Type B pancreatic cell (in vitro differentiated cells): ENCODE measurements around the gene SERPINE2. TPM values are rescaled to one million over a fixed set of nuclear protein-coding genes. Genes with fewer than 3 reads are reported as not detected.

ENCODE experiments used
- DNase-seq: peaks from one replicate; pipeline ENCODE4 v3.0.0; 2021; ENCODE audit warnings: mixed read lengths; ENCODE audit not compliant: unreplicated experiment; ENCODE audit errors: extremely low spot score
- H3K27ac Mint-ChIP-seq: 2 replicates; pipeline ENCODE4 v1.8.0; 2021; ENCODE audit warnings: mild to moderate bottlenecking, mixed read lengths
- H3K27me3 Mint-ChIP-seq: 2 replicates; pipeline ENCODE4 v1.8.0; 2021; ENCODE audit warnings: mixed read lengths
- H3K36me3 Mint-ChIP-seq: 2 replicates; pipeline ENCODE4 v1.8.0; 2021; ENCODE audit warnings: mixed read lengths
- H3K4me1 Mint-ChIP-seq: one replicate; pipeline ENCODE4 v1.8.0; 2021; ENCODE audit warnings: mixed read lengths; ENCODE audit not compliant: unreplicated experiment
- H3K4me3 Mint-ChIP-seq: 2 replicates; pipeline ENCODE4 v1.8.0; 2021; ENCODE audit warnings: mild to moderate bottlenecking, mixed read lengths
- H3K9me3 Mint-ChIP-seq: 2 replicates; pipeline ENCODE4 v1.8.0; 2021; ENCODE audit warnings: mixed read lengths
- CTCF ChIP-seq: fragments of 200-600 bp; sonication (generic); conservative IDR thresholded peaks from 2 replicates; pipeline ENCODE4 v1.5.0; 2021; ENCODE audit warnings: antibody characterized with exemption, mild to moderate bottlenecking
- total RNA-seq: library from RNA; stranded (reverse); gene quantifications from 2 replicates; pipeline ENCODE4 v1.2.1, GENCODE V29; 2021; ENCODE audit warnings: low replicate concordance

SERPINE2 gene
- total RNA-seq, 1 donor from 2014 or later, result 37.4 TPM

GRCh38 chr2:224059178-224059577 lies 20.1 kb upstream of the SERPINE2 start:
- Mint-ChIP-seq H3K36me3 (no peaks in the 10 kb centered on the region), H3K27me3 (peaks cover 14% of the 10 kb centered on the region), H3K4me1 (no peaks in the 10 kb centered on the region), H3K9me3 (peaks cover 9% of the 10 kb centered on the region), H3K4me3 (no peak overlapping the region), H3K27ac (no peak overlapping the region)
- DNase-seq, result no peak
- no peak for TF ChIP-seq CTCF

DNA sequence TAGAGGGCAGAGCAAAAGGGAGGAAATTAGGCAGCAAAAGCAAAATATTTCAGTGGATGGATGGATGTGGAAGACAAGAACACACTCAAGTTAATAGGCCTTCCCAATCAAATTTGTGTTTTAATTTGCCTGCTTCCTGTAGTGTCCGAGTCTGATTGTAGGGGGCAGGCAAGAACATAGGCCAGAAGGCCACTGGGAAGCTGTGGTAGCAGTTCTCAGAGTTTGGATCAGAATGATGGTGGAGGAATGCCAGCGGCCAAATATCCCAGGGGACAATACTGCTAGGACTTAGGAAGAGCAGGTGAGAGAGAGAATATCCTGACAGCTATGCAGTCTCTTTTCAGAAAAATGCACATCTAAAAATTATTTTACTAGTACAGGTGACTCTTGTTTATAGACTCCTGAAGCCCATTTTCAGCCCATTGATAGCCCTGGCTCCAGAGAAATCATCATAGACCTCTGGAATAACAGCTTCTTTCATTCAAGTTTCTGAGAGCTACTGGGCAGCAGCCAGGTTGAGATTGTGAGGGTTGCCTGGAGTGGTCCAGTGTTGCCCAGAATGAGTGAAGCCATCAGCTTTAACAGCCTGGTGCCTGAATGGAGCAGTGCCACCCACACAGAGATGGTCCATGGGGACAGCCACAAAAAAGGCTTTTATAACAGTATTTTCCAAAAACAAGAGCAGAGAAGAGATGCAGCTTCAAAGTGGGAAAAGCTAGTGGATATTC lies 19.1 kb upstream of the SERPINE2 start:
- H3K27ac Mint-ChIP-seq, result no peak overlapping the region
- no peak overlapping the region for H3K4me3 Mint-ChIP-seq
- no peaks in the 10 kb centered on the region for H3K4me1 Mint-ChIP-seq
- DNase-seq, result no peak
- no peak for TF ChIP-seq CTCF
- H3K36me3 Mint-ChIP-seq, result no peaks in the 10 kb centered on the region
- H3K27me3 Mint-ChIP-seq, result peaks cover 14% of the 10 kb centered on the region
- H3K9me3 Mint-ChIP-seq, result peaks cover 9% of the 10 kb centered on the region

DNA sequence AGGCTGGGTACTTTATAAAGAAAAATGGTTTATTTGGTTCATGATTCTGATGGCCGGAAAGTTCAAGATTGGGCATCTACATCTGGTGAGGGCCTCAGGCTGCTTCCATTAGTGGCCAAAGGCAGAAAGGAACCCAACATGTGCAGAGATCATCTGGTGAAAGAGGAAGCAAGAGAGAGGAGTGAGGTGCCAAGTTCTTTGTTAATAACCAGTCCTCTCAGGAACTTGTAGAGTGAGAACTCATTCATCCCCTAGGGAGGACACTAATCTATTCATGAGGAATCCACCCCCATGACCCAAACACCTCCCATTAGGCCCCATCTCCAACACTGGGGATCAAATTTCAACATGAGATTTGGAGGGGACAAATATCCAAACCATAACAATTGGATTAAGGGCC lies 17.8 kb upstream of the SERPINE2 start:
- Mint-ChIP-seq H3K4me1 (no peaks in the 10 kb centered on the region), H3K36me3 (no peaks in the 10 kb centered on the region), H3K4me3 (no peak overlapping the region), H3K27me3 (peaks cover 16% of the 10 kb centered on the region), H3K9me3 (peaks cover 9% of the 10 kb centered on the region), H3K27ac (no peak overlapping the region)
- DNase-seq, result no peak
- no peak for TF ChIP-seq CTCF

DNA sequence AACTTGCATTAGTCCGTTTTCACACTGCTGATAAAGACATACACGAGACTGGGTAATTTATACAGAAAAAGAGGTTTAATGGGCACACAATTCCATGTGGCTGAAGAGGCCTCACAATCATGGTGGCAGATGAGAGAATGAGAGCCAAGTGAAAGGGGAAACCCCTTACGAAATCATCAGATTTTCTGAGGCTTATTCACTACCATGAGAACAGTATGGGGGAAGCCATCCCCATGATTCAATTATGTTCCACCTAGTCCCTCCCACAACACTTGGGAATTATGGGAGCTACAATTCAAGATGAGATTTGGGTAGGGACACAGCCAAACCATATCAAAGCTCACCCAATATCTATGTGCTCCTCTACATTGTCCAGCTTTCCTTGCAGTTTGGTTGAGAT lies 16.0 kb upstream of the SERPINE2 start:
- no peak for TF ChIP-seq CTCF
- H3K36me3 Mint-ChIP-seq, result no peaks in the 10 kb centered on the region
- no peaks in the 10 kb centered on the region for H3K4me1 Mint-ChIP-seq
- peaks cover 33% of the 10 kb centered on the region for H3K27me3 Mint-ChIP-seq
- H3K4me3 Mint-ChIP-seq, result no peak overlapping the region
- H3K27ac Mint-ChIP-seq, result no peak overlapping the region
- H3K9me3 Mint-ChIP-seq, result peaks cover 9% of the 10 kb centered on the region
- no peak for DNase-seq

GRCh38 chr2:224046752-224047151 lies 7.7 kb upstream of the SERPINE2 start:
- Mint-ChIP-seq H3K27ac (no peak overlapping the region), H3K4me1 (no peaks in the 10 kb centered on the region), H3K36me3 (no peaks in the 10 kb centered on the region), H3K9me3 (no peaks in the 10 kb centered on the region), H3K4me3 (no peak overlapping the region), H3K27me3 (peaks cover 63% of the 10 kb centered on the region)
- TF ChIP-seq CTCF, result no peak
- no peak for DNase-seq
